Mesothelial cell of epicardium (in vitro differentiated cells): ENCODE data around the gene USP30. TPM values are rescaled to one million over a fixed set of nuclear protein-coding genes. Genes with fewer than 3 reads are reported as not detected.

Experiments
- DNase-seq, 2 experiments: peaks; one replicate each; pipeline ENCODE4 v3.0.0; 2021; ENCODE audit warnings: low spot score in 2 of 2; ENCODE audit not compliant: unreplicated experiment in 2 of 2
- H3K27ac Mint-ChIP-seq: 2 replicates; pipeline ENCODE4 v1.8.0; 2021; ENCODE audit warnings: mixed read lengths
- H3K27me3 Mint-ChIP-seq: 2 replicates; pipeline ENCODE4 v1.8.0; 2021; ENCODE audit warnings: low read depth, mixed read lengths
- H3K36me3 Mint-ChIP-seq: 2 replicates; pipeline ENCODE4 v1.8.0; 2021; ENCODE audit warnings: mixed read lengths
- H3K4me1 Mint-ChIP-seq: 2 replicates; pipeline ENCODE4 v1.8.0; 2021; ENCODE audit warnings: mixed read lengths
- H3K4me3 Mint-ChIP-seq: 2 replicates; pipeline ENCODE4 v1.8.0; 2021; ENCODE audit warnings: mild to moderate bottlenecking, moderate library complexity, mixed read lengths
- H3K9me3 Mint-ChIP-seq: 2 replicates; pipeline ENCODE4 v1.8.0; 2021; ENCODE audit warnings: mixed read lengths
- CTCF ChIP-seq: fragments of 200-600 bp; sonication (generic); IDR thresholded peaks from one replicate; pipeline ENCODE4 v1.5.0; 2021; ENCODE audit warnings: antibody characterized with exemption; ENCODE audit not compliant: unreplicated experiment
- total RNA-seq: library from RNA; stranded (reverse); gene quantifications from 3 replicates; pipeline ENCODE4 v1.2.1, GENCODE V29; 2021

USP30 gene
- total RNA-seq, 1 donor from 2014 or later: 27.3 TPM

GRCh38 chr12:109016016-109016415 is 36.4 kb upstream of the USP30 start:
- no peak for DNase-seq
- Mint-ChIP-seq H3K4me1 (no peaks in the 10 kb centered on the region), H3K27me3 (peaks cover 39% of the 10 kb centered on the region), H3K9me3 (no peaks in the 10 kb centered on the region), H3K27ac (no peak overlapping the region), H3K36me3 (no peaks in the 10 kb centered on the region), H3K4me3 (no peak overlapping the region)
- TF ChIP-seq CTCF: no peak

- no peak overlapping the region for H3K4me3 Mint-ChIP-seq
- H3K9me3 Mint-ChIP-seq: no peaks in the 10 kb centered on the region
- DNase-seq: no peak
- no peaks in the 10 kb centered on the region for H3K4me1 Mint-ChIP-seq
- H3K36me3 Mint-ChIP-seq: no peaks in the 10 kb centered on the region
- H3K27me3 Mint-ChIP-seq: peaks cover 31% of the 10 kb centered on the region
- TF ChIP-seq CTCF: no peak
- no peak overlapping the region for H3K27ac Mint-ChIP-seq
Observed at GRCh38 chr12:109016978-109017377, 35.4 kb upstream of the USP30 start.

DNA sequence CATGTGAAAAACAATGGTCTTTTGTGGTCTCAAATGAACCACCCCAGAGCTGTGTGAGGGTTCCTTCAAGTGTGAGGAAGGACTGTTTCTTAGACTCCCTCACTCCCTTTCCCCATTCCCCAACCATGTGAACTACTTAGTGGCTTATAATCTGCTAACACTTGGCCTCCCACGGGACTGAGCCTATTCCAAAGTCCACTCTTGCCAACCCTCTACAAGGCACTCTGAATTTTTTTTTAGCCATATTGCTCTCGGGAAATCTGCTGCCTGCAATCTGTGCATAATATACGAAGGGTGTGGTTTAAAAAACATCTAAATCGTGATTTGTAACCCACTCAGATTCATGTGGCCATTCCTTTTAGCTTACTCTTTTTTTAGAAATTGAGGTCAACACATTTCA is 34.1 kb upstream of the USP30 start:
- DNase-seq: no peak
- H3K9me3 Mint-ChIP-seq: no peaks in the 10 kb centered on the region
- no peak for TF ChIP-seq CTCF

DNA sequence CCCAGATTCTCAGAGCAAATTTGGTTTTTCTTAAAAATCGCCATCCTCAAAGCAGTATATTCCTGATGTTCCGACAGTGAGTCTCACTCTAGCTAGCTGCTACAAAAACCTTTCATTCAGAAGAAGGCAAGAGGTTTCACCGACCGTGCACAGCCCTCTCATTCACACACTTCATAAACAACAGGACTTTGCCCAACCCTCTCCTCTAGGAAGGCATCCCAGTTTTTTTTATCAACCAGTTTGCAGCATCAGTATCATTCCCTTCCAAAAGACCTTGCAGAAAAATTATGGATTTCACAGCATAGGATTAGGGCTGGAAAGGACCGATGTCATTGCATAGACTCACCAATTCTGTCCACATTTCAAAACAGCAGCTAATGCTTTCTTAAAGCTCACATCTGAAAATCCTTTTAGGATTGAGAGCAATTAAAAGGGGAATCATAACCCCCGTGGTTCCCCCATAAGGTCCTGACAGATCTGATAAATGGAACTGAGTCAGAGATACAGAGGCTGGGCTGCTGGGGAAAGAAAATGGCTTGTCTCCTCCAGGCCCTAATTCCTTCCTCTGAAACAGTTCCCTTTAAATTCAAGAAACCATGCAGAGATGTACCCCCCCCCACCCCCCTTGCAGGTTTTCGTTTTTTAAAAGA is 32.1 kb upstream of the USP30 start:
- H3K4me3 Mint-ChIP-seq: no peak overlapping the region

More for the DNA sequence above, 34.1 kb upstream of the USP30 start:
- Mint-ChIP-seq H3K4me1 (no peaks in the 10 kb centered on the region), H3K27me3 (peaks cover 28% of the 10 kb centered on the region), H3K27ac (no peak overlapping the region), H3K4me3 (no peak overlapping the region), H3K36me3 (no peaks in the 10 kb centered on the region)

GRCh38 chr12:109020796-109021380 is 31.5 kb upstream of the USP30 start, which contains the start of gene SVOP:
Gene SVOP, minus strand, starts transcription at chr12:109021068. Its CDS starts 200 bp downstream, at chr12:109020868.
- peak; percentile 80 to 95 for DNase-seq
- Mint-ChIP-seq H3K4me3 (no peak within 1 kb of the TSS), H3K27me3 (peaks cover 15% of the 10 kb centered on the region), H3K9me3 (no peaks in the 10 kb centered on the region), H3K27ac (no peak within 1 kb of the TSS), H3K36me3 (no peaks in the 10 kb centered on the region), H3K4me1 (no peaks in the 10 kb centered on the region)
- no peak for TF ChIP-seq CTCF

More for the DNA sequence above, 32.1 kb upstream of the USP30 start:
- H3K9me3 Mint-ChIP-seq: no peaks in the 10 kb centered on the region
- no peak for TF ChIP-seq CTCF
- peaks cover 20% of the 10 kb centered on the region for H3K27me3 Mint-ChIP-seq
- DNase-seq: no peak
- no peak overlapping the region for H3K27ac Mint-ChIP-seq
- H3K4me1 Mint-ChIP-seq: no peaks in the 10 kb centered on the region
- no peaks in the 10 kb centered on the region for H3K36me3 Mint-ChIP-seq
